IMR-90 (cell line): ENCODE data around the gene ZNF831. TPM values are rescaled to one million over a fixed set of nuclear protein-coding genes. Genes with fewer than 3 reads are reported as not detected.

Experiments used
- ATAC-seq: fragments of 200-7000 bp; cut with Tn5 transposase; 2 replicates; pipeline ENCODE4 v1.9.1; 2020; ENCODE audit warnings: low read depth, mild to moderate bottlenecking, moderate library complexity
- BruUV-seq: library from RNA; stranded (reverse); fragments of 400-500 nt; replicated peaks from 2 replicates; lab custom pipeline; 2021; lab: Mats Ljungman, UMichigan
- CTCF ChIA-PET: fragments of 300-600 bp; formaldehyde crosslinking; extraction: SDS; loops from one replicate; lab custom pipeline; 2021; ENCODE audit warnings: antibody characterized with exemption; lab: Yijun Ruan, JAX
- POLR2A ChIA-PET: fragments of 300-600 bp; sonication (Branson Sonifier 250); formaldehyde crosslinking; loops from one replicate; lab custom pipeline; 2022; ENCODE audit warnings: antibody characterized with exemption; ENCODE audit not compliant: unreplicated experiment; lab: Charles Lee
- DNase-seq: peaks from one replicate; pipeline ENCODE4 v3.0.0; 2013
- H2AFZ ChIP-seq: replicated peaks from 2 replicates; pipeline ENCODE3; 2013; ENCODE audit warnings: low read length, mild to moderate bottlenecking; ENCODE audit not compliant: poor library complexity
- H2AK5ac ChIP-seq: 2 replicates; pipeline ENCODE4 v1.6.1; 2013; ENCODE audit warnings: low read depth, low read length, inconsistent platforms
- H2AK9ac ChIP-seq: replicated peaks from 2 replicates; pipeline ENCODE3; 2013; ENCODE audit warnings: mild to moderate bottlenecking, low read depth, low read length, moderate library complexity; ENCODE audit not compliant: poor library complexity
- H2BK120ac ChIP-seq: 2 replicates; pipeline ENCODE4 v1.6.1; 2013; ENCODE audit warnings: low read depth, low read length, inconsistent platforms
- H2BK15ac ChIP-seq: 3 replicates; pipeline ENCODE4 v1.6.1; 2013; ENCODE audit warnings: low read depth, low read length, inconsistent platforms
- H2BK20ac ChIP-seq: 2 replicates; pipeline ENCODE4 v1.6.1; 2013; ENCODE audit warnings: low read depth, mild to moderate bottlenecking, inconsistent platforms, low read length, moderate library complexity
- H2BK5ac ChIP-seq: 2 replicates; pipeline ENCODE4 v1.6.1; 2013; ENCODE audit warnings: mild to moderate bottlenecking, low read depth, low read length, inconsistent platforms; ENCODE audit not compliant: poor library complexity, severe bottlenecking
- H3K14ac ChIP-seq: replicated peaks from 2 replicates; pipeline ENCODE4 v1.6.1; 2013; ENCODE audit warnings: low read depth, low read length, inconsistent platforms
- H3K18ac ChIP-seq: 2 replicates; pipeline ENCODE4 v1.6.1; 2013; ENCODE audit warnings: low read depth, low read length, control low read depth
- H3K23ac ChIP-seq: 2 replicates; pipeline ENCODE4 v1.6.1; 2013; ENCODE audit warnings: low read depth, low read length, inconsistent platforms
- H3K27ac ChIP-seq: 2 replicates; pipeline ENCODE4 v1.5.1; 2013; ENCODE audit warnings: mild to moderate bottlenecking, control low read depth, low read length; ENCODE audit not compliant: insufficient read depth
- H3K27me3 ChIP-seq: 2 replicates; pipeline ENCODE4 v1.6.1; 2013; ENCODE audit warnings: low read length; ENCODE audit not compliant: control insufficient read depth, insufficient read depth
- H3K36me3 ChIP-seq: 2 replicates; pipeline ENCODE4 v1.6.1; 2013; ENCODE audit warnings: low read length, mixed read lengths; ENCODE audit not compliant: control insufficient read depth, insufficient read depth
- H3K4ac ChIP-seq: 2 replicates; pipeline ENCODE4 v1.6.1; 2013; ENCODE audit warnings: low read depth, low read length, inconsistent platforms
- H3K4me1 ChIP-seq: 2 replicates; pipeline ENCODE4 v1.6.1; 2013; ENCODE audit warnings: low read length, mixed read lengths; ENCODE audit not compliant: control insufficient read depth, insufficient read depth
- H3K4me2 ChIP-seq: 2 replicates; pipeline ENCODE4 v1.6.1; 2013; ENCODE audit warnings: low read depth, mild to moderate bottlenecking, control low read depth, low read length, moderate library complexity
- H3K4me3 ChIP-seq: 2 replicates; pipeline ENCODE4 v1.5.1; 2013; ENCODE audit warnings: low read depth, mild to moderate bottlenecking, control low read depth, low read length, moderate library complexity; ENCODE audit not compliant: insufficient read depth
- H3K56ac ChIP-seq: 2 replicates; pipeline ENCODE4 v1.6.1; 2013; ENCODE audit warnings: low read length, inconsistent platforms; ENCODE audit not compliant: insufficient read depth; ENCODE audit errors: extremely low read depth
- H3K79me1 ChIP-seq, 2 experiments: 2 replicates each; pipeline ENCODE4 v1.6.1; 2013; ENCODE audit warnings: low read length in 2 of 2, inconsistent platforms in 1 of 2, low read depth in 1 of 2
- H3K9ac ChIP-seq: 2 replicates; pipeline ENCODE4 v1.6.1; 2013; ENCODE audit warnings: low read depth, low read length, control low read depth
- H3K9me1 ChIP-seq: 2 replicates; pipeline ENCODE4 v1.6.1; 2013; ENCODE audit warnings: low read length, inconsistent platforms; ENCODE audit not compliant: insufficient read depth
- H3K9me3 ChIP-seq: 2 replicates; pipeline ENCODE4 v1.6.1; 2013; ENCODE audit warnings: low read length; ENCODE audit not compliant: control insufficient read depth, insufficient read depth
- H4K20me1 ChIP-seq: 2 replicates; pipeline ENCODE4 v1.6.1; 2013; ENCODE audit warnings: low read length, inconsistent platforms; ENCODE audit not compliant: insufficient read depth
- H4K5ac ChIP-seq: 2 replicates; pipeline ENCODE4 v1.6.1; 2013; ENCODE audit warnings: mild to moderate bottlenecking, low read depth, low read length, control low read depth
- H4K8ac ChIP-seq, 2 experiments: 2 replicates each; pipeline ENCODE4 v1.6.1; 2013; ENCODE audit warnings: low read depth in 2 of 2, low read length in 2 of 2, control low read depth in 1 of 2, inconsistent platforms in 1 of 2
- H4K91ac ChIP-seq: 2 replicates; pipeline ENCODE4 v1.6.1; 2013; ENCODE audit warnings: low read depth, low read length, inconsistent platforms; ENCODE audit not compliant: insufficient read depth
- BHLHE40 ChIP-seq: fragments of 150-350 bp; IDR thresholded peaks from 2 replicates; pipeline ENCODE4 v1.6.1; 2016; ENCODE audit warnings: mild to moderate bottlenecking, low read depth, low read length
- CHD1 ChIP-seq: IDR thresholded peaks from 2 replicates; pipeline ENCODE4 v1.6.1; 2012; ENCODE audit warnings: low read depth, low read length, improper control_type of control experiment
- CTCF ChIP-seq: conservative IDR thresholded peaks from 2 replicates; pipeline ENCODE4 v1.5.1; 2012; ENCODE audit warnings: mild to moderate bottlenecking, low read depth, low read length, improper control_type of control experiment
- FOS ChIP-seq: fragments of 150-350 bp; IDR thresholded peaks from 2 replicates; pipeline ENCODE4 v1.6.1; 2016; ENCODE audit warnings: low read depth, low read length
- MAFK ChIP-seq: IDR thresholded peaks from 2 replicates; pipeline ENCODE4 v1.6.1; 2012; ENCODE audit warnings: low read depth, low read length, improper control_type of control experiment
- MAZ ChIP-seq: IDR thresholded peaks from 2 replicates; pipeline ENCODE4 v1.6.1; 2012; ENCODE audit warnings: low read depth, mild to moderate bottlenecking, low read length, improper control_type of control experiment, moderate library complexity, borderline replicate concordance
- MXI1 ChIP-seq: IDR thresholded peaks from 2 replicates; pipeline ENCODE4 v1.6.1; 2012; ENCODE audit warnings: low read depth, mild to moderate bottlenecking, low read length, moderate library complexity, borderline replicate concordance
- NFE2L2 ChIP-seq: fragments of 150-350 bp; IDR thresholded peaks from 2 replicates; pipeline ENCODE4 v1.6.1; 2016; ENCODE audit warnings: low read depth, mild to moderate bottlenecking, low read length
- POLR2A ChIP-seq: IDR thresholded peaks from 2 replicates; pipeline ENCODE4 v1.6.1; 2012; ENCODE audit warnings: mild to moderate bottlenecking, low read depth, low read length
- RAD21 ChIP-seq: IDR thresholded peaks from 2 replicates; pipeline ENCODE4 v1.6.1; 2012; ENCODE audit warnings: low read length, improper control_type of control experiment
- SMC3 ChIP-seq: fragments of 150-350 bp; IDR thresholded peaks from 2 replicates; pipeline ENCODE4 v1.6.1; 2016; ENCODE audit warnings: low read depth, mild to moderate bottlenecking, antibody characterized with exemption, low read length, moderate library complexity
- WGBS, 2 experiments: methylation state at CpG; one replicate each; pipeline versions ENCODE4 v1.1.5 to v1.1.7; 2013; ENCODE audit warnings: missing lambda C conversion rate in 2 of 2; ENCODE audit not compliant: insufficient read length in 1 of 2; ENCODE audit errors: extremely low coverage in 2 of 2; 5-methylcytosine and 5-hydroxymethylcytosine counted together
- dilution Hi-C: fragments of 300-500 bp; cut with HindIII; formaldehyde crosslinking; loops from one replicate; pipeline ENCODE4 v1.14.3; 2018; ENCODE audit warnings: low sequenced_read_pairs; ENCODE audit not compliant: unreplicated experiment
- in situ Hi-C: fragments of 300-500 bp; cut with MboI; formaldehyde crosslinking; loops from 3 replicates; pipeline ENCODE4 v1.14.3; 2019; ENCODE audit warnings: low sequenced_read_pairs, inconsistent platforms, mixed read lengths
- intact Hi-C: fragments of 100-400 bp; cut with micrococcal nuclease; formaldehyde crosslinking; loops from 2 replicates; pipeline ENCODE4 v1.10.0; 2022
- polyA plus RNA-seq, 3 experiments: library from polyadenylated mRNA; depleted of rRNA; stranded (reverse); fragments of >200 nt; gene quantifications; 2 replicates each; pipeline ENCODE4 v1.2.3, GENCODE V29; 2012; ENCODE audit warnings: low replicate concordance in 1 of 3
- total RNA-seq: library from RNA; depleted of rRNA; stranded (reverse); fragments of >200 nt; gene quantifications from 2 replicates; pipeline ENCODE4 v1.2.3, GENCODE V29; 2012
- TF ChIP-seq, protein P1 (sequence below): fragments of 150-350 bp; IDR thresholded peaks from 2 replicates; pipeline ENCODE4 v1.6.1; 2016; ENCODE audit warnings: low read depth, mild to moderate bottlenecking, low read length, moderate library complexity, borderline replicate concordance
- TF ChIP-seq, protein P2 (sequence below): fragments of 150-350 bp; IDR thresholded peaks from 2 replicates; pipeline ENCODE4 v1.6.1; 2017; ENCODE audit warnings: mild to moderate bottlenecking, antibody characterized with exemption, low read length, low read depth

Gene ZNF831
- total and polyA plus RNA-seq, 2 of the 4 experiments (the other 2 are of a cell fraction), result not detected

DNA sequence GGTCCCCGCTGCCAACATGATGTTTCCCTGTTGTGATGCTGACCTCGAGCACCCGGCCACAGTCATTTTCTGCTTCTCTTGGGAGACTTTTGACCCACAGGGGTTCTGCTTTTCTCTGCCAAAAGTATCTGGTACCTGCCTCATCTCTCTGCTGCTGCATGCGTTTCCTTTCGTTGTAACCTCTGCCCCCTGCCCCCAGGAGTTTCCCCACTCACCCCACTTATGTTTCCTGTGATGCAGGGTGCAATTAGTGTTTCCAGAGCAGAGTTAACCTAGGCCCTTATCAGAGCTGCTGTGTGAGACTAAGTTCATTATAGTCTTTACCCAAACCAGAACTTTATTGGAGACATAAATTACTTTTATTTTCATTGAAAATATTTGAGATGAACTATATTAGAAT, 71.6 kb downstream of the ZNF831 start:
- Histone ChIP-seq H3K4me2 (no peak overlapping the region), H3K4ac (no peak overlapping the region), H3K14ac (no peak overlapping the region), H4K5ac (no peak overlapping the region), H3K4me1 (no peaks in the 10 kb centered on the region), H2BK5ac (no peak overlapping the region), H3K4me3 (no peak overlapping the region), H3K27ac (no peak overlapping the region), H4K8ac (no peak overlapping the region), H2AFZ (no peak overlapping the region), H3K56ac (no peak overlapping the region), H3K18ac (no peak overlapping the region), H2BK15ac (no peak overlapping the region), H3K79me1 (no peaks in the 10 kb centered on the region), H4K91ac (no peak overlapping the region), H2BK20ac (no peak overlapping the region), H3K36me3 (no peaks in the 10 kb centered on the region), H3K27me3 (peaks cover 4% of the 10 kb centered on the region; the same call in 1 of the 2 replicates), H2AK9ac (no peak overlapping the region), H3K9ac (no peak overlapping the region), H2BK120ac (no peak overlapping the region), H3K9me1 (no peaks in the 10 kb centered on the region), H4K20me1 (no peaks in the 10 kb centered on the region), H3K23ac (no peak overlapping the region), H2AK5ac (no peak overlapping the region), H3K9me3 (no peaks in the 10 kb centered on the region)
- ChIA-PET CTCF (no interaction called here), POLR2A (no interaction called here)
- no peak for DNase-seq
- in situ Hi-C loops (no loop called here), intact Hi-C loops (no loop called here), dilution Hi-C loops (no loop called here)
- TF ChIP-seq, protein P1, sequence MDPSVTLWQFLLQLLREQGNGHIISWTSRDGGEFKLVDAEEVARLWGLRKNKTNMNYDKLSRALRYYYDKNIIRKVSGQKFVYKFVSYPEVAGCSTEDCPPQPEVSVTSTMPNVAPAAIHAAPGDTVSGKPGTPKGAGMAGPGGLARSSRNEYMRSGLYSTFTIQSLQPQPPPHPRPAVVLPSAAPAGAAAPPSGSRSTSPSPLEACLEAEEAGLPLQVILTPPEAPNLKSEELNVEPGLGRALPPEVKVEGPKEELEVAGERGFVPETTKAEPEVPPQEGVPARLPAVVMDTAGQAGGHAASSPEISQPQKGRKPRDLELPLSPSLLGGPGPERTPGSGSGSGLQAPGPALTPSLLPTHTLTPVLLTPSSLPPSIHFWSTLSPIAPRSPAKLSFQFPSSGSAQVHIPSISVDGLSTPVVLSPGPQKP, result no peak
- TF ChIP-seq CHD1 (no peak), RAD21 (no peak), POLR2A (no peak), FOS (no peak), MXI1 (no peak), NFE2L2 (no peak), SMC3 (no peak), BHLHE40 (no peak), MAFK (no peak), MAZ (no peak), CTCF (no peak)
- TF ChIP-seq, protein P2, sequence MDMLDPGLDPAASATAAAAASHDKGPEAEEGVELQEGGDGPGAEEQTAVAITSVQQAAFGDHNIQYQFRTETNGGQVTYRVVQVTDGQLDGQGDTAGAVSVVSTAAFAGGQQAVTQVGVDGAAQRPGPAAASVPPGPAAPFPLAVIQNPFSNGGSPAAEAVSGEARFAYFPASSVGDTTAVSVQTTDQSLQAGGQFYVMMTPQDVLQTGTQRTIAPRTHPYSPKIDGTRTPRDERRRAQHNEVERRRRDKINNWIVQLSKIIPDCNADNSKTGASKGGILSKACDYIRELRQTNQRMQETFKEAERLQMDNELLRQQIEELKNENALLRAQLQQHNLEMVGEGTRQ, result no peak
- no peak for ATAC-seq
- no TSS peak for BruUV-seq
- WGBS, 2 experiments, result 81% methylated on average over 3 of the region's 5 CpGs; no CpG with 5 or more reads in 1 of the 2 experiments
